Naive thymus-derived CD8-positive, alpha-beta T cell (primary cell): ENCODE data around the gene ARHGAP33. TPM values are rescaled to one million over a fixed set of nuclear protein-coding genes. Genes with fewer than 3 reads are reported as not detected.
A peak's percentile ranks its signal among the peaks of the same experiment; 100 is the strongest.

Experiments used
- ATAC-seq, 2 donors: fragments of 150-1000 bp; cut with Tn5 transposase in 1 of 2; sonication (Bioruptor Pico), chemical (Tn5 transposase) in 1 of 2; 1 replicate in 1 of 2; 2 replicates in 1 of 2; pipeline ENCODE4 v1.10.0; 2021; ENCODE audit warnings: mild to moderate bottlenecking in 2 of 2, moderate library complexity in 2 of 2
- POLR2A ChIA-PET: fragments of 350-600 bp; sonication (Branson Sonifier 250); formaldehyde crosslinking; loops from one replicate; lab custom pipeline; 2021; ENCODE audit warnings: antibody characterized with exemption; lab: Charles Lee
- DNase-seq, 10 donors: peaks; one replicate each; pipeline versions ENCODE4 v3.0.0 to v3.0.0-alpha.2; 2020 to 2022
- H3K27ac Mint-ChIP-seq, 10 donors: one replicate each; pipeline ENCODE4 v1.8.0; 2020 to 2022; ENCODE audit warnings: mild to moderate bottlenecking in 10 of 10, mixed read lengths in 10 of 10, moderate library complexity in 4 of 10, inconsistent platforms in 1 of 10
- H3K27me3 Mint-ChIP-seq, 5 donors: one replicate each; pipeline ENCODE4 v1.8.0; 2021 to 2022; ENCODE audit warnings: mixed read lengths in 5 of 5
- H3K36me3 Mint-ChIP-seq, 3 donors: one replicate each; pipeline ENCODE4 v1.8.0; 2020 to 2022; ENCODE audit warnings: mixed read lengths in 3 of 3, mild to moderate bottlenecking in 2 of 3, inconsistent platforms in 1 of 3
- H3K4me1 Mint-ChIP-seq, 4 donors: one replicate each; pipeline ENCODE4 v1.8.0; 2021 to 2022; ENCODE audit warnings: mixed read lengths in 4 of 4
- H3K4me3 Mint-ChIP-seq, 10 donors: one replicate each; pipeline ENCODE4 v1.8.0; 2020 to 2022; ENCODE audit warnings: mild to moderate bottlenecking in 10 of 10, mixed read lengths in 10 of 10, moderate library complexity in 6 of 10, inconsistent platforms in 1 of 10
- H3K9me3 Mint-ChIP-seq, 9 donors: one replicate each; pipeline ENCODE4 v1.8.0; 2020 to 2022; ENCODE audit warnings: mixed read lengths in 9 of 9, mild to moderate bottlenecking in 3 of 9, inconsistent platforms in 1 of 9, moderate library complexity in 1 of 9
- polyA plus RNA-seq, 3 donors: library from polyadenylated mRNA; unstranded; fragments of 300-500 nt; fragmentation: Illumina TruSeq; gene quantifications; one replicate each; pipeline ENCODE4 v1.2.3, GENCODE V29; 2021
- total RNA-seq, 8 experiments: library from RNA in 2 of 8; stranded (reverse) in 2 of 8; gene quantifications; one replicate each; pipeline ENCODE4 v1.2.3 and lab custom pipeline; 2021 to 2026

ARHGAP33 gene
- total and polyA plus RNA-seq, 5 experiments from 2014 or later: 0.13 to 11.1 (median 8.7) TPM; not detected in 2

DNA sequence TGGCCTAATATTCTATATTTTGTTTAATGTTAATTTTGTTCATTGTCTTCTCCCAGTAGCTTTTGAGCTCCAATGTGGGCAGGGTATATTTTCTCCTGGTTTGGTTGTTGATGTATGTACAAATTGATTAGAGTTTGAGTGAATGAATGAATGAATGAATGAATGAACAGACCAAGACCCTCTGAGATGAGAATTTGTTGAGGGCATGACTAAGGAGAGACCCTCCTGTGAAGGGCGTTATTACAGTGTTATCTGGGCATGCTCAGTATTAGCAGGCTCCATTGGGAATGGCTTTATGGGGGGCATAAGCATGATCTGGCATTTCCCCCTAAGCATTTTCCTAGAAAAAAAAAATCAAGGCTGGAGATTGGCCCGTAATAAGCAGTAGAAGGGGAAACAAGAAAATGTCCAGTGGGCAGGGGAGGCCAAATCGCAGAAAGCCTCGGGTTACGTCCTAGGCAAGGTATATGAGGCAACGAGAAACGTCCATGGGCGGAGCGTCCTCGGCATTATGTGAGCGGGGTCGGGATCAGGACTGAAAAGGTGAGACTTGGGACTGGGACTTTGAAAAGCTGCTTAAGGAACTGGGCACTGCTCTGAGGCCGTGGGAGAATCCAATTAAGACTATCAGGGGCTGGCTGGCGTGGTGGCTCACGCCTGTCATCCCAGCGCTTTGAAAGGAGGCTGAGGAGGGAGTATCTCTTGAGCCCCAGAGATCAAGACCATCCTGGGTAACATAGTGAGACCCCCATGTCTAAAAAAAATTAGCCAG, 904 bp upstream of the ARHGAP33 start:
- ATAC-seq: no peak
- Mint-ChIP-seq H3K27ac (peak overlapping the region in 4 of 10 donors; percentile 65 to 80 (median 74)), H3K9me3 (no peaks in the 10 kb centered on the region), H3K36me3 (peaks cover 0 to 3% (median 2%) of the 10 kb centered on the region in 3 donors), H3K27me3 (no peaks in the 10 kb centered on the region), H3K4me1 (peaks cover 6 to 23% (median 18%) of the 10 kb centered on the region in 4 donors), H3K4me3 (peak overlapping the region; percentile 74 to 90 (median 87))
- POLR2A ChIA-PET: no interaction called here
- DNase-seq: no peak

- H3K27ac Mint-ChIP-seq: peak overlapping the region in 7 of 10 donors; percentile 10 to 75 (median 65)
- peak overlapping the region; percentile 74 to 90 (median 87) for H3K4me3 Mint-ChIP-seq
- POLR2A ChIA-PET: no interaction called here
- DNase-seq: no peak
- H3K4me1 Mint-ChIP-seq: peaks cover 8 to 23% (median 18%) of the 10 kb centered on the region in 4 donors
- H3K9me3 Mint-ChIP-seq: no peaks in the 10 kb centered on the region
- ATAC-seq: no peak
- H3K27me3 Mint-ChIP-seq: no peaks in the 10 kb centered on the region
- H3K36me3 Mint-ChIP-seq: peaks cover 0 to 2% (median 0%) of the 10 kb centered on the region in 3 donors
Measured at GRCh38 chr19:35775046-35775297, 392 bp upstream of the ARHGAP33 start.

DNA sequence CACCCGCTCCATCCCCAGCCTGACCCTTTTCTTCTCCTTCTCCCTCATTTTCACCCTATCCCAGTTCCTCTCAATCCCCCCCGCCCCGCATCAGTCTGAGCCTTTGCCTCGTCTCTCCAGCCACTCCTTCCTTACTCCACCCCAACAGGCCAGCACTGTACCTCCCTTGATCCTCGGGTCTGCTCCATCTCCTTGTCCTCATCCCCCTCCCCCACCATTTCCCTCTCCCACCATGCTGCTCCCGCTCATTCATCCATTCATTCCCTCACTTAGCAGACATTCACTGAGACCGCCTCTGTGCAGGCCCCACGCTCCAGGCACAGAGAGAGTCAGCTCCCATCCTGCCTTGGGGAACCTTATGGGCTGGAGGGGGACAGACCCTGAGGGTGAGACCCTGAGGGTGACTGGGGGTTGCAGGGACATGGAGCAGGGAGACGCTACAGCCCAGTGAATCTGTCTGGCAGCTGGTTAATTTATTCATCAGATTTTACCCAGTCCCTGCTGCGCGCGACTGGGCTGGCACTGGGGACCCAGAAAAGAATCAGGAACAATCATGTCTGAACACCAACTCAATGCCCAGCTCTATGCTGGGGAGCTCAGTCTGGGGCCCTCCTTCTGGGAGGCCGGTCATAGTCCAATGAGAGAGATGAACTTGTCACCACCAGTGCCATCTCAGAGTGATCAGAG, 881 bp downstream of the ARHGAP33 start:
- peak overlapping the region in 2 of 10 donors; percentile 29 to 68 for H3K27ac Mint-ChIP-seq
- DNase-seq (no peak), ATAC-seq (no peak)
- peaks cover 0 to 2% (median 2%) of the 10 kb centered on the region in 3 donors for H3K36me3 Mint-ChIP-seq
- peak overlapping the region; percentile 64 to 88 (median 76) for H3K4me3 Mint-ChIP-seq
- H3K27me3 Mint-ChIP-seq: no peaks in the 10 kb centered on the region
- H3K4me1 Mint-ChIP-seq: peaks cover 8 to 23% (median 18%) of the 10 kb centered on the region in 4 donors
- H3K9me3 Mint-ChIP-seq: no peaks in the 10 kb centered on the region
- POLR2A ChIA-PET: interaction anchor here (0.6 to 1.0 kb wide), 3 partner anchors 14 to 83 kb away, joined by 3 to 5 read pairs (median 5); partner anchors contain the start of gene IGFLR1

DNA sequence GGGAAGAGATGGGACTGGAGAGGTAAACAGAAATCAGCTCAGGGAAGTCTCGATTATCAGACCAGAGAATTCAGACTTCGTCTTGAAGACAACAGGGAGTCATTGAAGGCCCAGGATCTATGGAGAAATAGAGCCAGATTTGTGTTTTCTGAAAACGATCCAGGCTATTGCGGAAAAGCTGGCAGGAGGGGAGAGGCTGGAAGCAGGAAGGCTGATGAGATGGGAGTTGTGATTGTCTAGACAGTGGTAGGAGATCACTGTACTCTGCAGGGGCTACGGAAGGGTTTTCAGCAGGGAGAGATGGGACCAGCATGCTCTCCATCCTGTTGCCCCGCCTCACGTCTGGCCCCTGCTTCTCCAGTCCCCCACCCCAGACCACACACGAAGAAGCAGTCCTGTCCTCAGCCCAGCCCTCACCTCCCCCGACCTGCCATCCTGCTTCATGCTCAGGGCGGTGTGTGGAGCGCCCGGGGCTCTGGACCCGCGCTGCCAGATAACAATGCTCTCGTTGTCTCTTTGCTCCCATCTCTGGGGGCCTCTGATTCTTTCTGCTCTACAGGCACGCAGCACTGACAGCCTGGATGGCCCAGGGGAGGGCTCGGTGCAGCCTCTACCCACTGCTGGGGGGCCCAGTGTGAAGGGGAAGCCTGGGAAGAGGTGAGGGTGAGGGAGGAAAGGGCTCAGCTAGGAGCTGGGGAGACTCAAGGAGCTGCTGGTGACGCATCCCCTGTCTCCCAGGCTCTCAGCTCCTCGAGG, 1.9 kb downstream of the ARHGAP33 start:
- Mint-ChIP-seq H3K4me1 (peaks cover 8 to 23% (median 18%) of the 10 kb centered on the region in 4 donors), H3K4me3 (peak overlapping the region; percentile 26 to 88 (median 71)), H3K27ac (peak overlapping the region in 3 of 10 donors; percentile 5 to 52 (median 18)), H3K9me3 (no peaks in the 10 kb centered on the region), H3K36me3 (peaks cover 0 to 2% (median 2%) of the 10 kb centered on the region in 3 donors), H3K27me3 (no peaks in the 10 kb centered on the region)
- DNase-seq: no peak
- ATAC-seq: no peak
- POLR2A ChIA-PET: interaction anchor here (0.6 to 1.0 kb wide), 3 partner anchors 15 to 84 kb away, joined by 3 to 5 read pairs (median 5); partner anchors contain the start of gene IGFLR1

DNA sequence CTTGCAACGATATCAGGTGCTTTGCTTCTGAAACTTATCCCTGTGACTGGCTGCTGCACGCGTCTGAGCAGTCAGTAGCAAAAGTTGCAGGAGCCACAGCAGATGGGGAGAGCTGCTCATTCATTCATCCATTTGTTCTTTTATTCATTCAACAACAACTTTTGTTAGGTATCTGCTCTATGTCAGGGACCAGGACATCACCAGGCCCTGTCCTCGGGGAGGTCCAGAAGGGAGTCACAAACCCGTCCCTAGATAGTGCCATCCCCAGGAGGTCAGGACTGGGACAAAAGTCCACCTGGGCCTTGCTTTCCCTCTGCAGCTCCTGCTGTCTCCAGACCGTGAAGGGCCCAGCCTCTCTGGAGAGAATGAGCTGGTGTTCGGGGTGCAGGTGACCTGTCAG, 2.6 kb downstream of the ARHGAP33 start:
- Mint-ChIP-seq H3K9me3 (no peaks in the 10 kb centered on the region), H3K4me3 (peak overlapping the region in 4 of 10 donors; percentile 26 to 73 (median 46))
- POLR2A ChIA-PET: no interaction called here

DNA sequence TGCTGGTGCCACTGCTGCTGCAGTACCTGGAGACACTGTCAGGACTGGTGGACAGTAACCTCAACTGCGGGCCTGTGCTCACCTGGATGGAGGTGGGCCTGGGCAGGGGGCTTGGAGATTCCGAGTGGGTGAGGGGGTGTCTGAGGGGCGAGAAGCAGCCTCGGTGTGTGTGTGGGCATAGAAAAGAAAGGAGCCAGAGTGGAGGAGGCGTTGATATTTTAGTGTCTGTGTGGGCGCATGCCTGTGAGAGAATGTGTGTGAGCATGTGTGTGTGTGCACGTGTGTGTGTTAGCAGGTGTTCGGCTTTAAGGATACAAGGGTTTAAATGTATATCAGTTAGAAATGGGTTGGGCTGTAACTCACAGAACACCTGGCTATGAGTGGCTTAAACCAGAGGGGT, 3.7 kb downstream of the ARHGAP33 start:
- DNase-seq: no peak
- Mint-ChIP-seq H3K4me1 (peaks cover 8 to 23% (median 18%) of the 10 kb centered on the region in 4 donors), H3K9me3 (no peaks in the 10 kb centered on the region), H3K27me3 (no peaks in the 10 kb centered on the region), H3K27ac (no peak overlapping the region), H3K36me3 (peaks cover 0 to 2% (median 2%) of the 10 kb centered on the region in 3 donors), H3K4me3 (peak overlapping the region in 1 of 10 donors; percentile 4)
- no peak for ATAC-seq
- POLR2A ChIA-PET: no interaction called here

More for the DNA sequence above, 2.6 kb downstream of the ARHGAP33 start:
- no peak for ATAC-seq
- Mint-ChIP-seq H3K4me1 (peaks cover 8 to 23% (median 18%) of the 10 kb centered on the region in 4 donors), H3K27ac (no peak overlapping the region), H3K36me3 (peaks cover 0 to 2% (median 2%) of the 10 kb centered on the region in 3 donors), H3K27me3 (no peaks in the 10 kb centered on the region)
- DNase-seq: no peak

- Mint-ChIP-seq H3K36me3 (peaks cover 0 to 2% (median 2%) of the 10 kb centered on the region in 3 donors), H3K27ac (no peak overlapping the region), H3K4me3 (peak overlapping the region in 1 of 10 donors; percentile 34), H3K4me1 (peaks cover 8 to 14% (median 11%) of the 10 kb centered on the region in 4 donors), H3K27me3 (no peaks in the 10 kb centered on the region), H3K9me3 (no peaks in the 10 kb centered on the region)
- POLR2A ChIA-PET: interaction anchor here (0.6 kb wide), 1 partner anchor 106 kb away, joined by 5 read pairs; no protein-coding TSS in a partner anchor
- ATAC-seq (no peak), DNase-seq (no peak)
Measured at GRCh38 chr19:35780058-35780457, 4.7 kb downstream of the ARHGAP33 start.

DNA sequence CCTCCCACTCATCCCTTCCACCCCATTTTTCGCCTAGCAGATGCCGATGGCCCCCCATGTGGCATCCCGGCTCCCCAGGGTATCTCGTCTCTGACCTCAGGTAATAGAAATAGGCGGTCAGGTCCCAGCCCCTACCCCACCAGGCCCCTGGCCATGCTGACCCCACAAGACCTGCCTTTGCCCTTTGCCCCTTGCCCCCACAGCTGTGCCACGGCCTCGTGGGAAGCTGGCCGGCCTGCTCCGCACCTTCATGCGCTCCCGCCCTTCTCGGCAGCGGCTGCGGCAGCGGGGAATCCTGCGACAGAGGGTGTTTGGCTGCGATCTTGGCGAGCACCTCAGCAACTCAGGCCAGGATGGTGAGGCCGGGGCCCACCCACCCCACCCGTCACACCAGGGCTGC, 5.4 kb downstream of the ARHGAP33 start:
- no peak overlapping the region for H3K27ac Mint-ChIP-seq
- ATAC-seq (no peak), DNase-seq (no peak)
- H3K27me3 Mint-ChIP-seq: no peaks in the 10 kb centered on the region
- no peaks in the 10 kb centered on the region for H3K9me3 Mint-ChIP-seq
- H3K4me1 Mint-ChIP-seq: peaks cover 6 to 14% (median 10%) of the 10 kb centered on the region in 4 donors
- no peak overlapping the region for H3K4me3 Mint-ChIP-seq
- POLR2A ChIA-PET: interaction anchor here (0.6 kb wide), 1 partner anchor 107 kb away, joined by 5 read pairs; no protein-coding TSS in a partner anchor
- peaks cover 0 to 2% (median 2%) of the 10 kb centered on the region in 3 donors for H3K36me3 Mint-ChIP-seq

GRCh38 chr19:35781650-35782049, 6.3 kb downstream of the ARHGAP33 start:
- no peaks in the 10 kb centered on the region for H3K9me3 Mint-ChIP-seq
- no peaks in the 10 kb centered on the region for H3K27me3 Mint-ChIP-seq
- H3K4me3 Mint-ChIP-seq: no peak overlapping the region
- ATAC-seq (no peak), DNase-seq (no peak)
- peaks cover 0 to 2% (median 2%) of the 10 kb centered on the region in 3 donors for H3K36me3 Mint-ChIP-seq
- peaks cover 4 to 8% (median 5%) of the 10 kb centered on the region in 4 donors for H3K4me1 Mint-ChIP-seq
- POLR2A ChIA-PET: no interaction called here
- peak overlapping the region in 1 of 10 donors; percentile 37 for H3K27ac Mint-ChIP-seq

DNA sequence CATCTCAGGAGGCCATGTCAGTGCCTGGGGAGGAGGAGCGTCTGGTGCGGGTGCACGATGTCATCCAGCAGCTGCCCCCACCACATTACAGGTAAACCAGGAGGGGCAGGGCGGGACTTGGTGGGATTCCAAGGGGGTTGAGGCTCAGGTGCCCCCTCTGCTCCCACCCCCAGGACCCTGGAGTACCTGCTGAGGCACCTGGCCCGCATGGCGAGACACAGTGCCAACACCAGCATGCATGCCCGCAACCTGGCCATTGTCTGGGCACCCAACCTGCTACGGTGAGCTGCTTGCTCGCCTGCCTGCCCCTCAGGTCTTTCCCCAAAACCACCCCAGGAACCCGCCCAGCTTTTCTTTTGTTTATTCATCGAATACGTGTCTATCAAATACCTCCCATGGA, 7.2 kb downstream of the ARHGAP33 start:
- Mint-ChIP-seq H3K36me3 (peaks cover 0 to 2% (median 2%) of the 10 kb centered on the region in 3 donors), H3K4me3 (no peak overlapping the region), H3K27ac (no peak overlapping the region), H3K9me3 (no peaks in the 10 kb centered on the region), H3K27me3 (no peaks in the 10 kb centered on the region), H3K4me1 (peaks cover 0 to 4% (median 0%) of the 10 kb centered on the region in 4 donors)
- POLR2A ChIA-PET: no interaction called here
- ATAC-seq (no peak), DNase-seq (no peak)

DNA sequence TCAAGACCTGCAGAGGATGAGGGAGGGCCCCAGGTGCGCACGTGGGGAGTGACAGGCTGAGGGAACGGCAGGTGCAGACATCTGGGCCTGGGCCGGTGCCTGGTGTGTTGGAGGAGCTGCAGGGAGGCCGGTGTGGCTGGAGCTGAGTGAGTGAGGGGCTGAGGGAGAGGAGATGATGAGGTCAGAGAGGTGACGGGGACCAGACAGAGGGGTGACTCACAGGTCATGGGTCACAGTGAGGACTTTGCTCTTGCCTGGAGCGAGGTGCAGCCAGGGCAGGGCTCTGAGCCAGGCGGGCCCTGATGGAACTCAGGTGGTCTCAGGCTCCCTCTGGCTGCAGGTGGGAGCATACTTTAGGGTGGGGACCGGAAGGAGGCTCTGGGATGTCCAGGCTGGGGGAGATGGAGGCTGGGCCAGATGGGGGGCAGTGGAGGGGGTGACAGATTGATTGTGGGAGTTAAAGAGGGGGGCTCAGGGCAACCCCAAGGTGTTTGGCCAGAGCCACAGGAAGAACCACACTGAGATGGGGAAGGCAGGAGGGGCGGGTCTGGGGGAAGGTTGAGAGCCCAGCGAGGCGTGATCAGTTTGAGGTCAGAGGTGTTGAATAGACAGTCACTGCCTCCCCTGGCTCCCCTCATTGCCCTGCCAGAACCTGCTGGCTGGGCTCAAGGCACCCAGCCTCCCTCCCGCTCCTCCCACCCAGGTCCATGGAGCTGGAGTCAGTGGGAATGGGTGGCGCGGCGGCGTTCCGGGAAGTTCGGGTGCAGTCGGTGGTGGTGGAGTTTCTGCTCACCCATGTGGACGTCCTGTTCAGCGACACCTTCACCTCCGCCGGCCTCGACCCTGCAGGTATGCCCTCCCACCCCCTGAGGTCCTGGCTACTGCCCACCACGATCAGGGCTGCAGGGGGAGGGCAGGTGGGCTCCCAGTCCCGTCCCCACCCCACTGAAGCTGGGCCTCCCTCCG, 8.4 kb downstream of the ARHGAP33 start:
- H3K4me1 Mint-ChIP-seq: peaks cover 0 to 4% (median 0%) of the 10 kb centered on the region in 4 donors
- DNase-seq (no peak), ATAC-seq (no peak)
- H3K27me3 Mint-ChIP-seq: no peaks in the 10 kb centered on the region
- peaks cover 0 to 2% (median 2%) of the 10 kb centered on the region in 3 donors for H3K36me3 Mint-ChIP-seq
- no peaks in the 10 kb centered on the region for H3K9me3 Mint-ChIP-seq
- POLR2A ChIA-PET: no interaction called here
- no peak overlapping the region for H3K4me3 Mint-ChIP-seq
- H3K27ac Mint-ChIP-seq: peak overlapping the region in 1 of 10 donors; percentile 56
